ENCODE results near the gene GSG1L2. TPM values are rescaled to one million over a fixed set of nuclear protein-coding genes. Genes with fewer than 3 reads are reported as not detected.
A peak's percentile ranks its signal among the peaks of the same experiment; 100 is the strongest.
"Not testable (repeated sequence)": the region's sequence is repeated elsewhere in the genome, so short reads cannot be mapped to it uniquely, and the experiment has no call there.

Gene GSG1L2
- total RNA-seq, 1 donor from 2014 or later: not detected

DNA sequence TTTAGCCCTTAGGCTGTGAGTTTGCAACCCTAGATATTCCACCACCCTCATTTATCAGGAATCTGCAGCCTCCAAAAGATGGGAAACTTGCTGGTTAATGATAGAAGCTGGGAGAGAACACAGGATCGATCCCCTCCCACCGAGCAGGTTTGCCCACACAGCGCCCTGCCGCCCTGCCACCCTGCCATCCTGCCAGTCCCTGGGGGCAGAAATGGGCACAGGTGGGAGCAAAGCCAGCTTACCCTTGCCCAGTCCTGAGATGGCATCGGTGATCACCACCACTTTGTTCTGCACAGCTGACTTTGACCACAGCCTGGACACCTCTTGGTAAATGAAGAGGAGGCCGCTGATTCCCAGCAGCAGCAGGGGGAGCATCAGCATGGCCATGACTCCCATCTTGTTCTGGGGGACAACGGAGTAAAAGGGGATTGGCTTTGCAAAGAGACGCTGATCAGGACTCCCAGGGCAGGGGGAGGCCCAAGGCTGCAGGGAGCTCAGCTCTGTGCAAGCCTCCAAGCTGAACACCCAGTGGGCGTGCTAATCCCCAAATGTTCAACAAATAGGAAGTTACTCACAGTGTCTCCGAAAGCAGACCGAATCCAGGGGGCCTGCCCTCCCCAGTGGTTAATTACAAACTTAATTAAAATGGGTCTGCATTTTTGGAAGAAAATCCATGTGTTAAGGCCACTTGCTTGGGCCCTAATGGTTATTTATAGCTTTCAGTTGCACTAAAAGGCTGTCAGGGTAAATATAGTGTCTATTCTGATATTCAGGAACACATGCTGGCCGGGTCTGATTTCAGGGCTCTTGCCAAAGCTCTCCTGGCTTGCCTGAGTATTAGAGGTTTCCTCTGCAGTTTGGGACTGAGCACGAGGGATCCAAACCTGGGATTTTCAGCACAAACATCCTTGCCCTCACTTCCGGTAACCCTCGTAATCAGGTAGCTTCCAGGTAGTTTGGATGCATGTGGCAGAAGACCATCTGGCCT is 30.7 kb downstream of the GSG1L2 start, which contains the start of gene DHRS7C:
Gene DHRS7C (minus strand): TSS at position 704 of the 988 bp plus-strand sequence. CDS start 308 bp downstream, at position 396.
- no peaks in the 10 kb centered on the region for H3K36me3 ChIP-seq
- H2AFZ ChIP-seq (replicated peaks): peak within 1 kb of the TSS; percentile 9
- no peak within 1 kb of the TSS for H3K27ac ChIP-seq
- TF ChIP-seq, protein P1, sequence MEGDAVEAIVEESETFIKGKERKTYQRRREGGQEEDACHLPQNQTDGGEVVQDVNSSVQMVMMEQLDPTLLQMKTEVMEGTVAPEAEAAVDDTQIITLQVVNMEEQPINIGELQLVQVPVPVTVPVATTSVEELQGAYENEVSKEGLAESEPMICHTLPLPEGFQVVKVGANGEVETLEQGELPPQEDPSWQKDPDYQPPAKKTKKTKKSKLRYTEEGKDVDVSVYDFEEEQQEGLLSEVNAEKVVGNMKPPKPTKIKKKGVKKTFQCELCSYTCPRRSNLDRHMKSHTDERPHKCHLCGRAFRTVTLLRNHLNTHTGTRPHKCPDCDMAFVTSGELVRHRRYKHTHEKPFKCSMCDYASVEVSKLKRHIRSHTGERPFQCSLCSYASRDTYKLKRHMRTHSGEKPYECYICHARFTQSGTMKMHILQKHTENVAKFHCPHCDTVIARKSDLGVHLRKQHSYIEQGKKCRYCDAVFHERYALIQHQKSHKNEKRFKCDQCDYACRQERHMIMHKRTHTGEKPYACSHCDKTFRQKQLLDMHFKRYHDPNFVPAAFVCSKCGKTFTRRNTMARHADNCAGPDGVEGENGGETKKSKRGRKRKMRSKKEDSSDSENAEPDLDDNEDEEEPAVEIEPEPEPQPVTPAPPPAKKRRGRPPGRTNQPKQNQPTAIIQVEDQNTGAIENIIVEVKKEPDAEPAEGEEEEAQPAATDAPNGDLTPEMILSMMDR (IDR thresholded peaks at IDR 0.05): no peak
- TF ChIP-seq EZH2 (IDR thresholded peaks at IDR 0.05) (no peak), EZH2phosphoT487 (IDR thresholded peaks at IDR 0.05) (no peak)
- H3K27ac Mint-ChIP-seq: no peak within 1 kb of the TSS
- peaks cover 4% of the 10 kb centered on the region for H3F3A ChIP-seq (ENCODE audit: low read depth)
- peak; percentile 26 for DNase-seq (ENCODE audit: low spot score)
- H3K79me2 ChIP-seq (ENCODE audit: low read depth): no peaks in the 10 kb centered on the region
- H3K9ac ChIP-seq: no peak within 1 kb of the TSS
- H3K4me2 ChIP-seq: no peak within 1 kb of the TSS
- H4K20me1 ChIP-seq (ENCODE audit: low read depth): no peaks in the 10 kb centered on the region
- no peaks in the 10 kb centered on the region for H3K9me3 ChIP-seq (ENCODE audit: low read depth)
- H3K4me1 ChIP-seq: peaks cover 4% of the 10 kb centered on the region
- no peaks in the 10 kb centered on the region for H3K27me3 ChIP-seq
- H3K9me3 Mint-ChIP-seq: no peaks in the 10 kb centered on the region
- no peaks in the 10 kb centered on the region for H3K36me3 Mint-ChIP-seq
- no peak within 1 kb of the TSS for H3K4me3 Mint-ChIP-seq
- H3K27me3 Mint-ChIP-seq (ENCODE audit: insufficient read depth, low read depth): peaks cover 2% of the 10 kb centered on the region
- H3K4me1 Mint-ChIP-seq: peaks cover 11% of the 10 kb centered on the region
- no peak within 1 kb of the TSS for H3K4me3 ChIP-seq

DNA sequence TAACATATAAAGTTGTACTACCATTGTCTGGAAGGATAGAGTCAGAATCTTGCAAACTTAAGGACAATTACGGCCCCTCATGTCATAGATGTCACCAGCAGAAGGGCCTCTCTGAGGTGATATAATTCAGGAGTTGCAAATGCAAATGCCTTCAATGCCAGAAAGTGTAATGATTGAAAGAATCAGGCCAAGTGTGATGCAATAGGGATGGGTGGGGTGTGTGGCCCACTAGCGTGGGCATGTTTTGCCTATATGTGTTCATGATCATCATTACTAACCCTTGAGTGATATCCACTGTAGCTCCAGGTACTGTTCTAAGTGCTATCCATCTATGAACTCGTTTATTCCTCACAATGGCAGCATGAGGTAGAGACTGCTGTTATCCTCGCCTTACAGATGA is 31.6 kb downstream of the GSG1L2 start:
- no peak overlapping the region for H3K4me3 Mint-ChIP-seq
- no peaks in the 10 kb centered on the region for H3K36me3 Mint-ChIP-seq
- no peak overlapping the region for H3K27ac Mint-ChIP-seq
- no peak overlapping the region for H3K4me2 ChIP-seq
- H3K4me1 ChIP-seq: peaks cover 4% of the 10 kb centered on the region
- H3K4me3 ChIP-seq: no peak overlapping the region
- no peaks in the 10 kb centered on the region for H3K9me3 Mint-ChIP-seq
- no peak overlapping the region for H3K27ac ChIP-seq
- H3K9ac ChIP-seq: no peak overlapping the region
- no peaks in the 10 kb centered on the region for H3K9me3 ChIP-seq (ENCODE audit: low read depth)
- no peaks in the 10 kb centered on the region for H3K27me3 ChIP-seq
- H3K79me2 ChIP-seq (ENCODE audit: low read depth): no peaks in the 10 kb centered on the region
- H3F3A ChIP-seq (ENCODE audit: low read depth): peaks cover 4% of the 10 kb centered on the region
- TF ChIP-seq, protein P1 (IDR thresholded peaks at IDR 0.05): no peak
- TF ChIP-seq EZH2phosphoT487 (IDR thresholded peaks at IDR 0.05) (no peak), EZH2 (IDR thresholded peaks at IDR 0.05) (no peak)
- H4K20me1 ChIP-seq (ENCODE audit: low read depth): no peaks in the 10 kb centered on the region
- H3K4me1 Mint-ChIP-seq: peaks cover 11% of the 10 kb centered on the region
- no peaks in the 10 kb centered on the region for H3K36me3 ChIP-seq
- H3K27me3 Mint-ChIP-seq (ENCODE audit: insufficient read depth, low read depth): peaks cover 6% of the 10 kb centered on the region
- H2AFZ ChIP-seq (replicated peaks): no peak overlapping the region
- no peak for DNase-seq (ENCODE audit: low spot score)

DNA sequence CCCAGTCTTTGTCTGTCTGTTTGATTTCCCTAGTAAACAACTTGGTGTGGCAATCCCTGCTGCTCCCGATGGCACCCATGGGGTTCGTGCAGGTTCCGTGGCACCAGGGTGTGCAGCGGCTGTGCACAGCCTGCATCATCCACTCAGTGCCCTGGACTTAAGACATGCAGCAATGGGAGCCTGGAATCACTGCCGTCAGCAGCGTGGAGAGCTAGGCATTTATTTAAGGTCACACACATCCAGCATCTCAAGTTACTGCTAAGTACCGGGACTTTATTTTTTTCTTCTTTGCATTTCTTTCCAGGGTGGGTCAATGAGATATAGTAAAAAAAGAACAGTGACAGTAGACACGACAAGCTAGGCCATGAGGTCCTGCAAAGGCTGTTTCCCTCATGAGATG is 33.3 kb downstream of the GSG1L2 start:
- Mint-ChIP-seq H3K27me3 (ENCODE audit: insufficient read depth, low read depth) (peaks cover 6% of the 10 kb centered on the region), H3K36me3 (no peaks in the 10 kb centered on the region), H3K27ac (no peak overlapping the region), H3K4me3 (no peak overlapping the region), H3K9me3 (no peaks in the 10 kb centered on the region), H3K4me1 (peaks cover 11% of the 10 kb centered on the region)
- H3K4me1 ChIP-seq: peaks cover 4% of the 10 kb centered on the region
- H3F3A ChIP-seq (ENCODE audit: low read depth): peaks cover 4% of the 10 kb centered on the region
- H3K4me3 ChIP-seq: no peak overlapping the region
- no peaks in the 10 kb centered on the region for H4K20me1 ChIP-seq (ENCODE audit: low read depth)
- no peak for DNase-seq (ENCODE audit: low spot score)
- no peaks in the 10 kb centered on the region for H3K79me2 ChIP-seq (ENCODE audit: low read depth)
- no peaks in the 10 kb centered on the region for H3K36me3 ChIP-seq
- H3K9me3 ChIP-seq (ENCODE audit: low read depth): no peaks in the 10 kb centered on the region
- H2AFZ ChIP-seq (replicated peaks): no peak overlapping the region
- H3K9ac ChIP-seq: no peak overlapping the region
- H3K4me2 ChIP-seq: no peak overlapping the region
- H3K27me3 ChIP-seq: no peaks in the 10 kb centered on the region
- H3K27ac ChIP-seq: no peak overlapping the region
- no peak for TF ChIP-seq EZH2phosphoT487 (IDR thresholded peaks at IDR 0.05)

DNA sequence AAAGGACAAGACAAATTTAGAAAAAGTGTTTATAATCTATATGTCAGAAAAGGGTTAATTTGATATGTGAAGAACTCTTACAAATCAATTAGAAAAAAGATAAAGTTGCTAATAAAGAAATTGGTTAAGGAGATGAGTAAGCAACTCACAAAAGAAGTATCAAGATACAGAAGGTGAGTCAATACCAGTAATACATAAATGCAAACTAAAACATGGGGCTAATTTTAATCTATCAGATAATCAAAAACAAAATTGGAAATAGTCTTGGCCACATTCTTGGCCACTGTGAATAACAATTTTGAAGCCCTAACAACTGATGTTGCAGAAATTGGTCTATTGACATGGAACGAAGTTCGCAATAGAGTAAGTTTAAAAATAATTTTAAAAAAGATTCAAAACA is 37.3 kb downstream of the GSG1L2 start:
- Histone ChIP-seq H3K4me3 (no peak overlapping the region), H3K79me2 (ENCODE audit: low read depth) (no peaks in the 10 kb centered on the region), H3K9me3 (ENCODE audit: low read depth) (no peaks in the 10 kb centered on the region), H3K4me1 (no peaks in the 10 kb centered on the region), H3K27ac (no peak overlapping the region), H3K4me2 (no peak overlapping the region), H3K27me3 (no peaks in the 10 kb centered on the region), H4K20me1 (ENCODE audit: low read depth) (no peaks in the 10 kb centered on the region), H3K9ac (no peak overlapping the region), H2AFZ (replicated peaks) (no peak overlapping the region), H3K36me3 (no peaks in the 10 kb centered on the region), H3F3A (ENCODE audit: low read depth) (no peaks in the 10 kb centered on the region)
- DNase-seq (ENCODE audit: low spot score): no peak
- Mint-ChIP-seq H3K36me3 (no peaks in the 10 kb centered on the region), H3K27me3 (ENCODE audit: insufficient read depth, low read depth) (peaks cover 4% of the 10 kb centered on the region), H3K9me3 (no peaks in the 10 kb centered on the region), H3K4me3 (no peak overlapping the region), H3K4me1 (no peaks in the 10 kb centered on the region), H3K27ac (no peak overlapping the region)
- TF ChIP-seq EZH2phosphoT487 (IDR thresholded peaks at IDR 0.05) (no peak), EZH2 (IDR thresholded peaks at IDR 0.05) (no peak)
- TF ChIP-seq, protein P1 (IDR thresholded peaks at IDR 0.05): no peak

DNA sequence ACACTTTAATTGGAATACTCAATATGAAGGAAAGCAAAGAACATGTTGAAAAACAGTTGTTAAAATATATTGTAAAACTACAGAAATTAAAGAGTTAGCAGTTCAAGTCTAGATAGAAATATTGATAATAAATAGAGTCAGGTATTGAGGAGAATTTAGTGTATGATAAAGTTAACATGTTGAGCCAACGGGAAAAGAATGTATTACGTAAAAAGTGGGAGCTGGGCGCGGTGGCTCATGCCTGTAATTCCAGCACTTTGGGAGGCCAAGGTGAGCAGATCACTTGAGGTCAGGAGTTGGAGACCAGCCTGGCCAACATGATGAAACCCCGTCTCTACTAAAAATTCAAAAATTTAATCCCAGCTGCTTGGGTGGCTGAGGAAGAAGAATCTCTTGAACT is 38.4 kb downstream of the GSG1L2 start:
- not testable (repeated sequence) for H3K36me3 Mint-ChIP-seq; H3K4me1 Mint-ChIP-seq; H3K9me3 ChIP-seq (ENCODE audit: low read depth); H3K9me3 Mint-ChIP-seq; H3K27me3 Mint-ChIP-seq (ENCODE audit: insufficient read depth, low read depth); H3F3A ChIP-seq (ENCODE audit: low read depth); H3K79me2 ChIP-seq (ENCODE audit: low read depth); H3K4me3 Mint-ChIP-seq; H3K27ac Mint-ChIP-seq; H3K4me3 ChIP-seq; H3K27ac ChIP-seq; H3K4me1 ChIP-seq; H3K9ac ChIP-seq; H4K20me1 ChIP-seq (ENCODE audit: low read depth); H3K36me3 ChIP-seq; H2AFZ ChIP-seq (replicated peaks); DNase-seq (ENCODE audit: low spot score); H3K4me2 ChIP-seq; H3K27me3 ChIP-seq

All from neural progenitor cell (in vitro differentiated cells).